ENCODE data around the gene CDC27.

GRCh38 chr17:47227862-47228261, 38.8 kb upstream of the CDC27 start:
- TF ChIP-seq, protein P1, sequence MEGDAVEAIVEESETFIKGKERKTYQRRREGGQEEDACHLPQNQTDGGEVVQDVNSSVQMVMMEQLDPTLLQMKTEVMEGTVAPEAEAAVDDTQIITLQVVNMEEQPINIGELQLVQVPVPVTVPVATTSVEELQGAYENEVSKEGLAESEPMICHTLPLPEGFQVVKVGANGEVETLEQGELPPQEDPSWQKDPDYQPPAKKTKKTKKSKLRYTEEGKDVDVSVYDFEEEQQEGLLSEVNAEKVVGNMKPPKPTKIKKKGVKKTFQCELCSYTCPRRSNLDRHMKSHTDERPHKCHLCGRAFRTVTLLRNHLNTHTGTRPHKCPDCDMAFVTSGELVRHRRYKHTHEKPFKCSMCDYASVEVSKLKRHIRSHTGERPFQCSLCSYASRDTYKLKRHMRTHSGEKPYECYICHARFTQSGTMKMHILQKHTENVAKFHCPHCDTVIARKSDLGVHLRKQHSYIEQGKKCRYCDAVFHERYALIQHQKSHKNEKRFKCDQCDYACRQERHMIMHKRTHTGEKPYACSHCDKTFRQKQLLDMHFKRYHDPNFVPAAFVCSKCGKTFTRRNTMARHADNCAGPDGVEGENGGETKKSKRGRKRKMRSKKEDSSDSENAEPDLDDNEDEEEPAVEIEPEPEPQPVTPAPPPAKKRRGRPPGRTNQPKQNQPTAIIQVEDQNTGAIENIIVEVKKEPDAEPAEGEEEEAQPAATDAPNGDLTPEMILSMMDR (conservative IDR thresholded peaks at IDR 0.05; ENCODE audit: low read length): no peak
- no peak for TF ChIP-seq EZH2phosphoT487 (IDR thresholded peaks at IDR 0.05; ENCODE audit: borderline replicate concordance, low read depth, low read length)

Data from OCI-LY7 (cell line).